Stimulated activated naive CD4-positive, alpha-beta T cell (primary cell): ENCODE measurements around the gene THSD8.

ENCODE experiments used
- DNase-seq, 6 experiments: peaks; one replicate each; lab custom pipeline; 2025; lab: John Stamatoyannopoulos, UW

Gene THSD8

GRCh38 chr19:12779162-12779993, 22.5 kb upstream of the THSD8 start:
- no peak for DNase-seq

DNA sequence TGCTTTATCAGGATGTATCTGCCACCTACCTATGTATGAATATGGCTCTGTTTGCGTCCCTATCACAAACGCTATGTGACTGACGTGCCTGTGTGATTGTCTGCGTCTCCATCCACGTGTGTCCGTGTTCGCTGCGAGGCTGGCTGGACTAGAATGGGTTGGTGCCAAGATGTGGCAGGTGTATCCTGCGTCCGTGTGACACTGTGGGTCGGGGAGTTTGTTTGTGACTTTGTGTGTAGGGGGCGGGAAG, 19.8 kb upstream of the THSD8 start:
- DNase-seq = peak in 1 of 6 experiments; percentile 99

DNA sequence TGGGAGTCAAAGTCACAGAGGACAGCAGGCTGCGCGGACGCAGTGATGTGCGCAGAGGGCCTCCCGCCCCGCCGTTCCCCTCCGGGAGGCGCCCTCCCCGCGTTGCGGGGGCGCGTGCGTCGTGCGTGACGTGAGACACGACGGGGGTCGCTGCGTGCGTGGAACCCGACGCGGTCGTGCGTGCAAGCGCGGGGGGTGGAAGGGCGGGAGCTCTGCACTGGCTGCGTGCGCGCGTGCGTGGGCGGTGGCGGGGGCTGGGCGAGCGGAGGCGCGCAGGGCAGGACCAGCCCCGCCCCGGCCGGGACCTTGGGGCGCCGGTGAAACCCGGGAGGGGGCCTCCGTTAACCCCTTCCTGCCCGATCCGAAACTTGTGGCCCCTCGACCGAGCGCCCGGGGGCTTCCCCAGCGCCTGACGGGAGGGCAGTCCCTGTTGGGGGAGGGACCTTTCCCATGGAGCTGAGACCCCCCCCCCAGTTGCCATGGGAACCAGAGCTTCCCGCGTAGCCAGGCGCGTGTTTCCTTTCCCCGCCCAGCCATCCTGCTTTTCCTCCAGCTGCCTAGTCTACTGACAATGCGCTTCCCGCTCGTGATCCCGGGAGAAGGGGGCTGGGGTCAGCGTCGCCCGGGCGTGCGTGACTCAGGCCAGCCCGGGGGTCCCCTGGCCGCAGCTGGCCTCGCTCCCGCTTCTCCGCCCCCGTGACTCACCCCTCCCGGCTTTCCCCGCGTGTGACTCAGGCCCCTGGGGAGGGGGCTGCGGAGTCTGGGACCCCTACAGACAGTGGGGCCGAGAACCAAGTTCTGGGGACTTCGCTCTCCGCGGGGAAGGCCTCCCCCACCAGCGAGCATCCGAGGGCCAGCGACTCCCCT, 19.2 kb upstream of the THSD8 start:
- peak; percentile 94 to 99 (median 98) for DNase-seq

DNA sequence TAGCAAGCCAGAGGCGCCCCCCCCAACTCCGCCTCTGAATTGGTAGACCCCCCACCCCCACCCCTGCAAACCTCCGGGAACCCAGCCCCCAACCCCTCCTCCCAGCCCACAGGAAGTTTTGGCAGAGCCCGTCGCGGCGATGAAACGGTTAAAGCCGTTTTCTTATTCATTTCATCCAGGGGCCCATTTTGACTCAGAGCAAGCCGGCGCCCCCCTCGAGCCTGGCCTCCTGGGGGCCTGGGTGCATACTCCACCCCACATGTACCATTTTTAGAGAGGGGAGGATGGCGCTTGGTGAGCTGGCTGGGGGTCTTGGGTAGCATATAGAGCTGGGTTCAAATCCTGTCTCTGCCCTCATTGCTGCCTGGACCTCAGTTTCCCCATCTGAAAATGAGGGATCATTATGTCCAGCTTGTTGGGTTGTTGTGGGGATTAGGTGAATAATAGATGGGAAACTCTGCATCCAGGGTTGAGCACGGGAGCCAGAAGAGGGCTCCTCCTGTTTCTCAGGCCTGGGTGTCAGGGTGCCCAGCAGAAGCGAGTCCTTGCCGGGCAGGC, 18.5 kb upstream of the THSD8 start:
- DNase-seq = peak in 2 of 6 experiments; percentile 31 to 55

GRCh38 chr19:12783849-12784393, 17.9 kb upstream of the THSD8 start:
- peak in 1 of 6 experiments; percentile 17 for DNase-seq

- DNase-seq = peak in 5 of 6 experiments; percentile 17 to 69 (median 36)
Measured at GRCh38 chr19:12784394-12784870, 17.4 kb upstream of the THSD8 start.

GRCh38 chr19:12784871-12785430, 16.9 kb upstream of the THSD8 start:
- peak; percentile 21 to 69 (median 34) for DNase-seq

GRCh38 chr19:12785431-12786031, 16.3 kb upstream of the THSD8 start:
- DNase-seq = peak in 1 of 6 experiments; percentile 51

DNA sequence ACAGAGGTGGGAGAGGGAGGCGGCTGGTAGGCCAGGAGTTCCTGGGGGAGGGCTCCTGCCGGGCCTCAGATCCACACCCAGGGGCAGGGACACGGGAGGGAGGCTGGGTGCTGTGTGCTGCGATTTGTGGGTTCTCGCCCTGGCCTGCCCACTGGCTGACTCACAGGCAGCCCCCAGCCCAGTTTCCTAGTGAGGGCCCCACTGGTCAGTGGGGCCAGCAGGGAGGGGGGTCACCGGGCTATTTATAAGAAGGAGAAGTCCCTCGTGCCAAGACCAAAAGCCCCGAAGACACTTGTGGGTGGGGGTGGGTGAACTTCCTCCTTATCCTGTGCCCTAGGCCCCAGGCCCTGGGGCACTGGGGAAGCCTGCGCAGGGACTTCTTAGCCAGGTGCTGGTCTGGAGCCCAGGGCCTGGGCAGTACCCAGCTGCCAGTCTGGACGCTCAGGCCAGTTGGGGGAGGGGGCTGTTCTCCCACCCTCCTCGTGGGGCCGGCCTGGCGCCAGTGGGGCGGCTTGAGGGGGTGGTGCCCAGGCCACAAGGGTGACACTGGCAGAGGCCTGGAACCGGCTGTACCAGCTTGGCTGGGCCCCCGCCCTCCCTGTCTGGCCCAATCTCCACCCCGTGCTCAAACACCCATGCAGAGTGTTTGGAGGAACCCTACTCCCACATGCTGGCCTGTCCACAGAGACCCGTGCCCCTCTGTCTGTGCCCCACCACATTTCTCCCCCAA, 15.6 kb upstream of the THSD8 start:
- no peak for DNase-seq

- no peak for DNase-seq
Measured at GRCh38 chr19:12786952-12787351, 14.9 kb upstream of the THSD8 start.

GRCh38 chr19:12787458-12787857, 14.4 kb upstream of the THSD8 start:
- no peak for DNase-seq

GRCh38 chr19:12788042-12788681, 13.7 kb upstream of the THSD8 start:
- no peak for DNase-seq

DNA sequence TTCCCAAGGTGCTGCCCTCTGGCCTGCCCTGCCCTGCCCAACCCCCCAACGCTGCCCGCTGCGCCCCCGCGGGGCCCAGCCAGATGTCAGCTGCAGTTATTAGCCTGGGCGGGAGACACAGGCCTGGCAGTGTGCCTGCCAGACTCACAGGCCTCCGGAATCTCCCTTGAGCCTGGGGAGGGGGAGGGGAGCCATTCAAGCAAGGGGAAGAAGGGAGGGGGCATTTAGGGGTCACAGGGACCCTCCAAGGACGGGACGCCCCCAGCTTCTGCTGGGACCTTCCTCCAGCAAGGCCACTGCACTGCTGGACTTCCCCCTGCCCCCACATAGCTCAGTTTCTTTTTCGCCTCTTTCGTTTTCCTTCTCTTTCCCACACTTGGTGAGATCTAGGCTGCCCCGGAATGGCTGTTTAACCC, 13.2 kb upstream of the THSD8 start:
- peak in 2 of 6 experiments; percentile 44 to 52 for DNase-seq

DNA sequence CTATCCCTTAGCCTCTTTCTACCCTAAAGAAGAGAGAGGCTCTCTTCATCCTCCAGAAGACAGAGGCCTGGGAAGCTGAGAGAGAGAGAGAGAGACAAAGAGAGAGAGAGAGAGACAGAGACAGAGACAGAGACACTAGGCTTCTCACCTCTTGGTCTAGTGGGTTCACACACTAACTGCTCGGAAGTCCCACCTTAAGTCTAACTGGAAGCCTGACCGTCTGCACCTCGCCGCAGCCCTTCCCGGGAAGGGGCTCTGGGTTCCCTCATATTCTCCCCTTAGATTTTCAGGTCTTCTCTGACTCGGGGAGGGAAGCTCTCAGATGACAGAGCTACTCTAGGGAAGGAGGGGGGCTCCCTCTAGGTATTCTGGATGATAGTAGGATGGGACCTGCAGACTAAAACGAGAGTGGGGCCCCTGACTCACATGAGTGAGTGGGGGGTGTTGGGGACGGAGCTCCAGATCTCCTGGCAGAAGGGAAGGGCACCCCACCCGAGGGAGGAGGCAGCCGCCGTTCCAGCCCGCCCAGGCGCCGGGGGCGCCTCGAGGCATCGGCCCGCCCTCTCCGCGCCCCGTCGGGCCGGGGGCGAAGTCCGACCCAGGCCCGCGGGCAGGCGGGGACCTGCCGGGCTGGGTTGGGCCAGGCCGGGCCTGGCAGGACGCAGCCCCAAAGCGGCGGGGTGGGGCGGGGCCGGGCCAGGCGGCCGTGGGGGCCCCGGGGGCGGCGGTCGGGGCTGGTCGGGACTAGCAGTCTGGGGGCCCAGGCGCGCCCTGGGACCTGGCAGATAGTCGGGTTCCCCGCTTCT, 12.6 kb upstream of the THSD8 start:
- DNase-seq = peak in 2 of 6 experiments; percentile 37 to 49

GRCh38 chr19:12789904-12790619, 11.8 kb upstream of the THSD8 start:
- peak; percentile 74 to 86 (median 80) for DNase-seq

- DNase-seq = peak in 2 of 6 experiments; percentile 51 to 60
Measured at GRCh38 chr19:12790628-12791344, 11.1 kb upstream of the THSD8 start.

DNA sequence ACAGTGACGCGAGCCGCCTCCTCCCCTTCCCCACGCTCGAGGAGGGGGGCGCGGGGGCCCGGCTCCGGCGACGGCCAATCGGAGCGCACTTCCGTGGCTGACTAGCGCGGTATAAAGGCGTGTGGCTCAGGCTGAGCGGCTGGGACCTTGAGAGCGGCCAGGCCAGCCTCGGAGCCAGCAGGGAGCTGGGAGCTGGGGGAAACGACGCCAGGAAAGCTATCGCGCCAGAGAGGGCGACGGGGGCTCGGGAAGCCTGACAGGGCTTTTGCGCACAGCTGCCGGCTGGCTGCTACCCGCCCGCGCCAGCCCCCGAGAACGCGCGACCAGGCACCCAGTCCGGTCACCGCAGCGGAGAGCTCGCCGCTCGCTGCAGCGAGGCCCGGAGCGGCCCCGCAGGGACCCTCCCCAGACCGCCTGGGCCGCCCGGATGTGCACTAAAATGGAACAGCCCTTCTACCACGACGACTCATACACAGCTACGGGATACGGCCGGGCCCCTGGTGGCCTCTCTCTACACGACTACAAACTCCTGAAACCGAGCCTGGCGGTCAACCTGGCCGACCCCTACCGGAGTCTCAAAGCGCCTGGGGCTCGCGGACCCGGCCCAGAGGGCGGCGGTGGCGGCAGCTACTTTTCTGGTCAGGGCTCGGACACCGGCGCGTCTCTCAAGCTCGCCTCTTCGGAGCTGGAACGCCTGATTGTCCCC, 10.4 kb upstream of the THSD8 start, which contains the start of gene JUNB:
JUNB (plus strand) TSS at position 142 of the 706 bp plus-strand sequence; CDS start at position 428, 286 bp downstream.
- DNase-seq = peak; percentile 96 to 98 (median 98)
